ENCODE data around the gene DNAJB12. TPM values are rescaled to one million over a fixed set of nuclear protein-coding genes. Genes with fewer than 3 reads are reported as not detected.

Gene DNAJB12
- total RNA-seq, 1 donor from 2014 or later: 46.1 TPM

- Histone ChIP-seq H3K9me3 (no peaks in the 10 kb centered on the region), H3K4me1 (peaks cover 0 to 12% of the 10 kb centered on the region in 2 donors), H3K4me3 (no peak overlapping the region), H3K36me3 (no peaks in the 10 kb centered on the region), H3K27me3 (no peaks in the 10 kb centered on the region), H3K27ac (no peak overlapping the region)
- intact Hi-C loops (cut with DNase I): no loop called here
- no peak for DNase-seq (ENCODE audit: low spot score in 2 of 2)
- TF ChIP-seq CTCF (IDR thresholded peaks at IDR 0.05): no peak
Measured at GRCh38 chr10:72295330-72295910, 59.3 kb downstream of the DNAJB12 start.

- H3K4me1 ChIP-seq: peaks cover 0 to 8% of the 10 kb centered on the region in 2 donors
- intact Hi-C loops (cut with DNase I): no loop called here
- DNase-seq (ENCODE audit: low spot score in 2 of 2): no peak
- H3K27me3 ChIP-seq: no peaks in the 10 kb centered on the region
- no peak overlapping the region for H3K27ac ChIP-seq
- H3K4me3 ChIP-seq: no peak overlapping the region
- TF ChIP-seq CTCF (IDR thresholded peaks at IDR 0.05): no peak
- H3K36me3 ChIP-seq: no peaks in the 10 kb centered on the region
- H3K9me3 ChIP-seq: no peaks in the 10 kb centered on the region
Measured at GRCh38 chr10:72292223-72292691, 62.5 kb downstream of the DNAJB12 start.

GRCh38 chr10:72291019-72291532 is 63.6 kb downstream of the DNAJB12 start:
- no peak for TF ChIP-seq CTCF (IDR thresholded peaks at IDR 0.05)
- Histone ChIP-seq H3K27me3 (no peaks in the 10 kb centered on the region), H3K4me3 (no peak overlapping the region), H3K4me1 (peaks cover 0 to 2% of the 10 kb centered on the region in 2 donors), H3K27ac (no peak overlapping the region), H3K36me3 (no peaks in the 10 kb centered on the region), H3K9me3 (no peaks in the 10 kb centered on the region)
- intact Hi-C loops (cut with DNase I): no loop called here
- DNase-seq (ENCODE audit: low spot score in 2 of 2): no peak

- no peaks in the 10 kb centered on the region for H3K27me3 ChIP-seq
- H3K4me1 ChIP-seq: peaks cover 0 to 3% of the 10 kb centered on the region in 2 donors
- no peak overlapping the region for H3K4me3 ChIP-seq
- DNase-seq (ENCODE audit: low spot score in 2 of 2): no peak
- no peak overlapping the region for H3K27ac ChIP-seq
- H3K9me3 ChIP-seq: no peaks in the 10 kb centered on the region
- H3K36me3 ChIP-seq: no peaks in the 10 kb centered on the region
- no peak for TF ChIP-seq CTCF (IDR thresholded peaks at IDR 0.05)
- intact Hi-C loops (cut with DNase I): no loop called here
Measured at GRCh38 chr10:72285972-72286521, 68.7 kb downstream of the DNAJB12 start.

GRCh38 chr10:72283131-72283530 is 71.6 kb downstream of the DNAJB12 start:
- no peak for DNase-seq (ENCODE audit: low spot score in 2 of 2)
- Histone ChIP-seq H3K4me3 (no peak overlapping the region), H3K36me3 (no peaks in the 10 kb centered on the region), H3K4me1 (peaks cover 0 to 3% of the 10 kb centered on the region in 2 donors), H3K27me3 (no peaks in the 10 kb centered on the region), H3K9me3 (no peaks in the 10 kb centered on the region), H3K27ac (no peak overlapping the region)
- intact Hi-C loops (cut with DNase I): no loop called here
- no peak for TF ChIP-seq CTCF (IDR thresholded peaks at IDR 0.05)

Other genes with a start within 250 kb of the DNAJB12 start
- gene ANAPC16, start 138.9 kb downstream of the DNAJB12 start, total RNA-seq: 22.8 TPM
- gene ASCC1, start 138.6 kb downstream of the DNAJB12 start, total RNA-seq: 5.5 TPM
- gene DDIT4, start 81.0 kb downstream of the DNAJB12 start, total RNA-seq: 394 TPM